Neural cell (in vitro differentiated cells): ENCODE data around the gene MCCD1. TPM values are rescaled to one million over a fixed set of nuclear protein-coding genes. Genes with fewer than 3 reads are reported as not detected.
"Not testable (repeated sequence)": the region's sequence is repeated elsewhere in the genome, so short reads cannot be mapped to it uniquely, and the experiment has no call there.

ENCODE experiments used
- H2AFZ ChIP-seq: fragments of 200-600, 300-800 bp; sonication (generic), shearing (Covaris generic); 2 replicates; pipeline ENCODE4 v1.6.0; 2014; ENCODE audit warnings: low read depth, mild to moderate bottlenecking, antibody characterized with exemption, low read length, moderate library complexity
- H3F3A ChIP-seq: fragments of 200-600 bp; shearing (Covaris generic); 2 replicates; pipeline ENCODE4 v1.6.1; 2016; ENCODE audit warnings: mild to moderate bottlenecking, moderate library complexity, mixed read lengths, antibody characterized with exemption, low read length; ENCODE audit not compliant: insufficient read depth, poor library complexity, severe bottlenecking
- H3K27ac ChIP-seq: fragments of 200-600, 300-800 bp; sonication (generic), shearing (Covaris generic); 2 replicates; pipeline ENCODE4 v1.5.1; 2014; ENCODE audit warnings: mild to moderate bottlenecking, low read length, moderate library complexity
- H3K27me3 ChIP-seq: fragments of 300-800, 200-600 bp; sonication (generic), shearing (Covaris generic); 2 replicates; pipeline ENCODE4 v1.6.0; 2014; ENCODE audit warnings: mild to moderate bottlenecking, low read depth, low read length, moderate library complexity; ENCODE audit not compliant: insufficient read depth
- H3K36me3 ChIP-seq: fragments of 300-800, 200-600 bp; sonication (generic), shearing (Covaris generic); 2 replicates; pipeline ENCODE4 v1.5.1; 2014; ENCODE audit warnings: mild to moderate bottlenecking, antibody characterized with exemption, low read length, moderate library complexity; ENCODE audit not compliant: insufficient read depth
- H3K4me2 ChIP-seq: fragments of 300-800, 200-600 bp; sonication (generic), shearing (Covaris generic); 2 replicates; pipeline ENCODE4 v1.6.0; 2014; ENCODE audit warnings: mild to moderate bottlenecking, low read length
- H3K4me3 ChIP-seq: fragments of 300-800, 200-600 bp; sonication (generic), shearing (Covaris generic); 2 replicates; pipeline ENCODE4 v1.5.1; 2014; ENCODE audit warnings: mild to moderate bottlenecking, low read length, moderate library complexity
- H3K79me2 ChIP-seq: fragments of 200-600 bp; shearing (Covaris generic); replicated peaks from 2 replicates; pipeline ENCODE4 v1.6.0; 2014; ENCODE audit warnings: mild to moderate bottlenecking, low read length, moderate library complexity; ENCODE audit not compliant: insufficient read depth
- H3K9ac ChIP-seq: fragments of 300-800, 200-600 bp; sonication (generic), shearing (Covaris generic); 2 replicates; pipeline ENCODE4 v1.6.1; 2016; ENCODE audit warnings: mild to moderate bottlenecking, low read length, mixed read lengths
- H3K9me2 ChIP-seq: fragments of 200-600 bp; shearing (Covaris generic); 2 replicates; pipeline ENCODE4 v1.6.1; 2016; ENCODE audit warnings: mild to moderate bottlenecking, low read length, mixed read lengths; ENCODE audit not compliant: insufficient read depth
- H3K9me3 ChIP-seq: fragments of 200-600, 300-800 bp; sonication (generic), shearing (Covaris generic); 2 replicates; pipeline ENCODE4 v1.6.1; 2016; ENCODE audit warnings: mild to moderate bottlenecking, mixed run types, low read length, moderate library complexity, mixed read lengths
- H4K20me1 ChIP-seq: fragments of 200-600 bp; shearing (Covaris generic); 2 replicates; pipeline ENCODE4 v1.6.1; 2016; ENCODE audit warnings: mild to moderate bottlenecking, mixed run types; ENCODE audit not compliant: insufficient read depth
- EP300 ChIP-seq: fragments of 450-650 bp; conservative IDR thresholded peaks from 2 replicates; pipeline ENCODE4 v1.6.1; 2014; ENCODE audit warnings: antibody characterized with exemption, mild to moderate bottlenecking, moderate library complexity; ENCODE audit not compliant: poor library complexity, severe bottlenecking
- EZH2 ChIP-seq: fragments of 200-600, 300-800 bp; shearing (Covaris generic), sonication (generic); IDR thresholded peaks from 2 replicates; pipeline ENCODE4 v1.6.1; 2014; ENCODE audit warnings: antibody characterized with exemption, low read length, borderline replicate concordance, mild to moderate bottlenecking; ENCODE audit not compliant: insufficient read depth, poor library complexity, severe bottlenecking
- MXI1 ChIP-seq: fragments of 450-650 bp; conservative IDR thresholded peaks from 2 replicates; pipeline ENCODE4 v1.6.1; 2014; ENCODE audit warnings: antibody characterized with exemption, mild to moderate bottlenecking; ENCODE audit not compliant: poor library complexity, severe bottlenecking
- POLR2AphosphoS5 ChIP-seq: IDR thresholded peaks from 2 replicates; pipeline ENCODE4 v1.6.1; 2012
- RAD21 ChIP-seq: fragments of 450-650 bp; conservative IDR thresholded peaks from 2 replicates; pipeline ENCODE4 v1.6.1; 2014; ENCODE audit warnings: antibody characterized with exemption, mild to moderate bottlenecking, moderate library complexity
- SMC3 ChIP-seq: fragments of 450-650 bp; conservative IDR thresholded peaks from 2 replicates; pipeline ENCODE4 v1.6.1; 2014; ENCODE audit warnings: antibody characterized with exemption, mild to moderate bottlenecking, moderate library complexity; ENCODE audit not compliant: poor library complexity
- TAF1 ChIP-seq: IDR thresholded peaks from 2 replicates; pipeline ENCODE4 v1.6.1; 2012; ENCODE audit warnings: low read depth
- polyA plus RNA-seq: library from polyadenylated mRNA; depleted of rRNA; stranded (reverse); fragments of >200 nt; gene quantifications from 2 replicates; pipeline ENCODE4 v1.2.3, GENCODE V29; 2014
- TF ChIP-seq, protein P1 (sequence below): IDR thresholded peaks from 2 replicates; pipeline ENCODE4 v1.6.1; 2012; ENCODE audit warnings: borderline replicate concordance
- TF ChIP-seq, protein P2 (sequence below): fragments of 450-650 bp; IDR thresholded peaks from 2 replicates; pipeline ENCODE4 v1.5.1; 2014; ENCODE audit warnings: antibody characterized with exemption, mild to moderate bottlenecking, moderate library complexity; ENCODE audit not compliant: poor library complexity, severe bottlenecking

The MCCD1 gene
- polyA plus RNA-seq, 1 donor from 2014 or later: not detected

- no peaks in the 10 kb centered on the region for H3K9me2 ChIP-seq
- H3K4me2 ChIP-seq: no peak overlapping the region
- H3K36me3 ChIP-seq: no peaks in the 10 kb centered on the region
- H3K9ac ChIP-seq: no peak overlapping the region
- no peak overlapping the region for H3K27ac ChIP-seq
- TF ChIP-seq SMC3 (no peak), RAD21 (no peak), POLR2AphosphoS5 (no peak), TAF1 (no peak), EZH2 (no peak), EP300 (no peak)
- no peaks in the 10 kb centered on the region for H3K9me3 ChIP-seq
- H3K4me3 ChIP-seq: no peak overlapping the region
- peaks cover 11% of the 10 kb centered on the region for H3K27me3 ChIP-seq
- no peak overlapping the region for H2AFZ ChIP-seq
- H4K20me1 ChIP-seq: no peaks in the 10 kb centered on the region
- H3F3A ChIP-seq: no peaks in the 10 kb centered on the region
- no peaks in the 10 kb centered on the region for H3K79me2 ChIP-seq
Measured at GRCh38 chr6:31489086-31489485, 39.7 kb upstream of the MCCD1 start.

GRCh38 chr6:31490115-31490873 is 38.5 kb upstream of the MCCD1 start:
- Histone ChIP-seq H3K36me3 (no peaks in the 10 kb centered on the region), H3K4me2 (no peak overlapping the region), H3K27ac (no peak overlapping the region), H2AFZ (no peak overlapping the region), H4K20me1 (no peaks in the 10 kb centered on the region), H3K9ac (no peak overlapping the region), H3K9me2 (no peaks in the 10 kb centered on the region), H3K9me3 (no peaks in the 10 kb centered on the region), H3F3A (no peaks in the 10 kb centered on the region), H3K27me3 (peaks cover 23% of the 10 kb centered on the region), H3K79me2 (no peaks in the 10 kb centered on the region), H3K4me3 (no peak overlapping the region)
- TF ChIP-seq RAD21 (no peak), POLR2AphosphoS5 (no peak), EP300 (no peak), MXI1 (no peak), EZH2 (no peak), SMC3 (no peak), TAF1 (no peak)
- TF ChIP-seq, protein P1, sequence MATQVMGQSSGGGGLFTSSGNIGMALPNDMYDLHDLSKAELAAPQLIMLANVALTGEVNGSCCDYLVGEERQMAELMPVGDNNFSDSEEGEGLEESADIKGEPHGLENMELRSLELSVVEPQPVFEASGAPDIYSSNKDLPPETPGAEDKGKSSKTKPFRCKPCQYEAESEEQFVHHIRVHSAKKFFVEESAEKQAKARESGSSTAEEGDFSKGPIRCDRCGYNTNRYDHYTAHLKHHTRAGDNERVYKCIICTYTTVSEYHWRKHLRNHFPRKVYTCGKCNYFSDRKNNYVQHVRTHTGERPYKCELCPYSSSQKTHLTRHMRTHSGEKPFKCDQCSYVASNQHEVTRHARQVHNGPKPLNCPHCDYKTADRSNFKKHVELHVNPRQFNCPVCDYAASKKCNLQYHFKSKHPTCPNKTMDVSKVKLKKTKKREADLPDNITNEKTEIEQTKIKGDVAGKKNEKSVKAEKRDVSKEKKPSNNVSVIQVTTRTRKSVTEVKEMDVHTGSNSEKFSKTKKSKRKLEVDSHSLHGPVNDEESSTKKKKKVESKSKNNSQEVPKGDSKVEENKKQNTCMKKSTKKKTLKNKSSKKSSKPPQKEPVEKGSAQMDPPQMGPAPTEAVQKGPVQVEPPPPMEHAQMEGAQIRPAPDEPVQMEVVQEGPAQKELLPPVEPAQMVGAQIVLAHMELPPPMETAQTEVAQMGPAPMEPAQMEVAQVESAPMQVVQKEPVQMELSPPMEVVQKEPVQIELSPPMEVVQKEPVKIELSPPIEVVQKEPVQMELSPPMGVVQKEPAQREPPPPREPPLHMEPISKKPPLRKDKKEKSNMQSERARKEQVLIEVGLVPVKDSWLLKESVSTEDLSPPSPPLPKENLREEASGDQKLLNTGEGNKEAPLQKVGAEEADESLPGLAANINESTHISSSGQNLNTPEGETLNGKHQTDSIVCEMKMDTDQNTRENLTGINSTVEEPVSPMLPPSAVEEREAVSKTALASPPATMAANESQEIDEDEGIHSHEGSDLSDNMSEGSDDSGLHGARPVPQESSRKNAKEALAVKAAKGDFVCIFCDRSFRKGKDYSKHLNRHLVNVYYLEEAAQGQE: no peak
- TF ChIP-seq, protein P2, sequence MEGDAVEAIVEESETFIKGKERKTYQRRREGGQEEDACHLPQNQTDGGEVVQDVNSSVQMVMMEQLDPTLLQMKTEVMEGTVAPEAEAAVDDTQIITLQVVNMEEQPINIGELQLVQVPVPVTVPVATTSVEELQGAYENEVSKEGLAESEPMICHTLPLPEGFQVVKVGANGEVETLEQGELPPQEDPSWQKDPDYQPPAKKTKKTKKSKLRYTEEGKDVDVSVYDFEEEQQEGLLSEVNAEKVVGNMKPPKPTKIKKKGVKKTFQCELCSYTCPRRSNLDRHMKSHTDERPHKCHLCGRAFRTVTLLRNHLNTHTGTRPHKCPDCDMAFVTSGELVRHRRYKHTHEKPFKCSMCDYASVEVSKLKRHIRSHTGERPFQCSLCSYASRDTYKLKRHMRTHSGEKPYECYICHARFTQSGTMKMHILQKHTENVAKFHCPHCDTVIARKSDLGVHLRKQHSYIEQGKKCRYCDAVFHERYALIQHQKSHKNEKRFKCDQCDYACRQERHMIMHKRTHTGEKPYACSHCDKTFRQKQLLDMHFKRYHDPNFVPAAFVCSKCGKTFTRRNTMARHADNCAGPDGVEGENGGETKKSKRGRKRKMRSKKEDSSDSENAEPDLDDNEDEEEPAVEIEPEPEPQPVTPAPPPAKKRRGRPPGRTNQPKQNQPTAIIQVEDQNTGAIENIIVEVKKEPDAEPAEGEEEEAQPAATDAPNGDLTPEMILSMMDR: no peak

GRCh38 chr6:31493550-31493874 is 35.2 kb upstream of the MCCD1 start:
- not testable (repeated sequence) for H2AFZ ChIP-seq, H3K4me2 ChIP-seq, H3K9ac ChIP-seq, H3K9me3 ChIP-seq, H3K79me2 ChIP-seq, H3K9me2 ChIP-seq, H3K36me3 ChIP-seq, H3F3A ChIP-seq, H4K20me1 ChIP-seq, H3K27ac ChIP-seq
- Histone ChIP-seq H3K27me3 (peaks cover 53% of the 10 kb centered on the region), H3K4me3 (peak overlapping the region; percentile 65)
